HG02588 (cell line): ENCODE measurements around the gene POLR2J.
"Not testable (repeated sequence)": the region's sequence is repeated elsewhere in the genome, so short reads cannot be mapped to it uniquely, and the experiment has no call there.

Experiments used
- ATAC-seq: cut with Tn5 transposase; IDR thresholded peaks from one replicate; pipeline ENCODE4 v1.9.1; 2021; ENCODE audit warnings: mild to moderate bottlenecking, moderate library complexity; ENCODE audit not compliant: unreplicated experiment

POLR2J gene

DNA sequence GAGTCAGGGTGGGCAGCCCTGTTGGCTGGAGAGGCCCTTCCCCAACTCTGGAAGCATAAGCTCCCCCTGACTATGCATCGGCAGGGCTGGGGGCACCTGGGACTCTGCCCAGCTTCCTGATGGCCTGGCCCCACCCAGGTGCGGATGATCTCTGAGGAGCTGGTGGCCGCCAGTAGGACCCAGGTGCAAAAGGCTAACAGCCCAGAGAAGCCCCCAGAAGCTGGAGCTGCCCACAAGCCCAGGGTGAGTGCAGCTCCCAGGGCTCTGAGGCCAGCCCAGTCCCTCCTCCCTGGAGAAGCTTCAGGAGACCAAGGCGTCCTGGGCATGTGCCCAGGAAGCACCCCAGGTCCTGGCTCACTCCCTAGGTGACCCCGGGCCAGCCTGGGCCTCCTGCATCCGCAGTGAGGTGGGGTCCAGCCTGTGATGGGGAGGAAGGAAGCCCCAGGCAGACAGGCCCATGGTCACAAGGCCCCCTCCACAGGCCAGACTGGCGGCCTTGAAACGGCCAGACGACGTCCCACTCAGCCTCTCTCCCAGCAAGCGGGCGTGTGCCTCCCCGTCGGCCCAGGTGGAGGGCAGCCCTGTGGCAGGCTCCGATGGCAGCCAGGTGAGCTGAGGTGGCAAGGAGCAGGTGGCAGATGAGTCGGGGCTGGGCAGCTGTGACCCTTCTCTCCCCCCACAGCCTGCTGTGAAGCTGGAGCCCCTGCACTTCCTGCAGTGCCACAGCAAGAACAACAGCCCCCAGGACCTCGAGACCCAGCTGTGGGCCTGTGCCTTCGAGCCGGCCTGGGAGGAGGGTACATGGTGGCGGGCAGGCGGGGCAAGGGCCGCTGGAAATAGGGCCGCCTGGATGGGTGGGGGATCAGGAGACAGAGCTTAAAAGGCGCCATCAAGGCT lies 10.9 kb downstream of the POLR2J start:
- no peak for ATAC-seq

- no peak for ATAC-seq
Observed at GRCh38 chr7:102466097-102466496, 12.6 kb downstream of the POLR2J start.

DNA sequence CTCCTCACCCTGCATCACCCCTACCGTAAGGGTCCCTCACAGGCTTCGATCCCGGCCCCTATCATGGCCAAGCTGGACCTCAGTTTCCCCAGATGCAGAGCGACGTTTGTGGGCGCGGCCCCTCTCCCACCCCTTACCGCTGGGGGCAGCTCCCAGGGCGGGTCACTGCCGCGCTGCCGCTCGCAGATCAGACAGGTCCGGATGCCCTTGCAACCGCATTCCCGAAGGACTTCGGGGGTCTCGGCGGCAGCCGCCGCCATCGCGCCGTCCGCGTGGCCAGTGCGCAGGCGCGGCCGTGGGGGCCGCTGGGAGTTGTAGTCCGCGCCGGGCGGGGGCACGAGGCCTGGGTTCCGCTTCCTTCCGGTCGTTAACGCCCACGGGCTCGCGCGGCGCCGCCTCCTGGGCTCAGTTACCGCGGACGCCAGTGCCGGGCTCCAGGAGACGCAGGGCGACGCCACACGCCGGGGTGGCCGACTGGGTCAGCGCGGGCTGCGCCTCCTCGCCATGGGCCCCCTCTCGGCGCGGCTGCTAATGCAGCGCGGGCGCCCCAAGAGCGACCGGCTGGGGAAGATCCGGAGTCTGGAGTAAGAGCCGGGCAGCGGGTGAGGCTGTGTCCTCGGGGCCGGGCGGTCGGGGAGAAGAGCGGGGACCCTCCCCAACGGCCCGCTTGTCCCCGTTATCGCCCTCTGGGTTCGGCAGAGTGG lies 14.0 kb downstream of the POLR2J start, which contains the start of the genes ALKBH4 and LRWD1:
Gene ALKBH4, minus strand, starts transcription at position 287 of the 704 bp plus-strand sequence. Its CDS starts 27 bp downstream, at position 260.
Gene LRWD1, plus strand, starts transcription at position 408 of the 704 bp plus-strand sequence. Its CDS starts 97 bp downstream, at position 505.
- ATAC-seq, result peak; percentile 87

GRCh38 chr7:102463841-102464576 lies 14.7 kb downstream of the POLR2J start:
- ATAC-seq, result peak; percentile 2

DNA sequence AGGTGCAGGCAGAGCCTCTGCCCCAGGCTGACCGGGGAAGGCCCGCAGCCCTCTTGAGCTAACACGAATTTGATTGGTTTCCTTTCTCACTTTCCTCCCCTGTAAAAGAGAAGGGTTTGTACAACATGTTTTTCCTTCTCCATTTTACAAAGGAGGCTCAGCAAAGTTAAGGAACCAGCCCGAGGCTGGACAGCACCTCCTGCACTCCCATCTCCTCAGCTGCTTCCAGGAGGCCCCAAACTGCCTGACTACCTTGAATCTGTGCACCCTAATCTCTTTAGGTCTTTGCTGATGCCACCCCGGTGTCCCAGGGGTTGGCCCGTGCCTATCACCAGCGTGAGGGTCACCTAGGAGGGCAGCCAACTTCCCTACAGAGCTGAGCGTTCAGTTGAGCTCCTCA lies 18.3 kb downstream of the POLR2J start:
- ATAC-seq, result no peak

- no peak for ATAC-seq
Observed at GRCh38 chr7:102459221-102459844, 19.4 kb downstream of the POLR2J start.

- ATAC-seq, result no peak
Observed at GRCh38 chr7:102457352-102457924, 21.3 kb downstream of the POLR2J start.

GRCh38 chr7:102456327-102456726 lies 22.4 kb downstream of the POLR2J start:
- no peak for ATAC-seq

- no peak for ATAC-seq
Observed at GRCh38 chr7:102455596-102455995, 23.1 kb downstream of the POLR2J start.

DNA sequence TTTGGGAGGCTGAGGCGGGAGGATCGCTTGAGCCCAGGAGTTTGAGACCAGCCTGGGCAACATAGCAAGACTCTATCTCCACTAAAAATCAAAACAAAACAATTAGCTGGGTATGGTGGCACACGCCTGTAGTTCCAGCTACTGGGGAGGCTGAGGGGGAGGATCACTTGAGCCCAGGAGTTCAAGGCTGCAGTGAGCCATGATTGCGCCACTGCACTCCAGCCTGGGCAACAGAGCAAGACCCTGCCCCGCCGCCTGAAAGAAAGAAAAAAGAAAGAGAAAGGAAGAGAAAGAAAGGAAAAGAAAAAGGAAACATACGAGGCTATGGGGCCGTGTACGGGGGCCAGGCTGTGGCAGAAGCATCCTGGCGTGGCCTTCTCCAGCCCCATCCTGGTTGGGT lies 23.8 kb downstream of the POLR2J start:
- ATAC-seq, result not testable (repeated sequence)

DNA sequence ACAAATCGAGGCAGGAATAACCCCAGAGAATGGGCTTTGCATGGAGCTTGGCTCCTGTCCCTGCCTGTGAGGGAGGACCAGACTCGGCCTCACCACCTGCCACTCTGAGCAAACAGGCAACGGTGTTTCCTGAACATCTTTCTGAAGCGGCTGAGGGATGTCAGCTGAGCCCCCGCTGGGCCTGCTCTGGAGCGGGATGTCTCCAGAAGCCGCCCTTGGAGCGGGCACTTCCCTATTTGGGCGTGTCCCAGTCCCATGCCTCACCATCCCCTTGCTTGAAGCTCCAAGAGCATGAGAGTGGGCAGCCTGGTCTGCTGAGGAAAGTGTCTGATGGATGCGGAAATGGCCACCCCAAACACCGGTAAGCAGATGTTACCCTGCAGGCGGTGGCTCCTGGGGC lies 24.3 kb downstream of the POLR2J start:
- no peak for ATAC-seq

GRCh38 chr7:102453319-102453718 lies 25.4 kb downstream of the POLR2J start:
- ATAC-seq, result no peak

DNA sequence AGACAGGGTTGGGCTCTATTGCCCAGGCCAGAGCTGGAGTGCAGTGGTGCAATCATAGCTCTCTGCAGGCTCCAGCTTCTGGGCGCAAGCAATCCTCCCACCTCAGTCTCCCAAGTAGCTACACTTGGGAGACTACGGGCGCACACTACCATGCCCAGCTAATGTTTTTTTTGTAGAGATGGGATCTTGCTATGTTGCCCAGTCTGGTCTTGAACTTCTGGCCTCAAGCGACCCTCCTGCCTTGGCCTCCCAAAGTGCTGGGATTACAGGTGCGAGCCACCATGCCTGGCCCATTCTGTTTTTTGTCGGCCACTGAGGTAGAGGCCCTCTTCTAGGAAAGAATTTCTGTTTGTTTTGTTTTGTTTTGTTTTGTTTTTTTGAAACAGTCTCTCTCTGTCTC lies 26.3 kb downstream of the POLR2J start:
- ATAC-seq, result no peak

GRCh38 chr7:102451371-102452054 lies 27.2 kb downstream of the POLR2J start:
- no peak for ATAC-seq

DNA sequence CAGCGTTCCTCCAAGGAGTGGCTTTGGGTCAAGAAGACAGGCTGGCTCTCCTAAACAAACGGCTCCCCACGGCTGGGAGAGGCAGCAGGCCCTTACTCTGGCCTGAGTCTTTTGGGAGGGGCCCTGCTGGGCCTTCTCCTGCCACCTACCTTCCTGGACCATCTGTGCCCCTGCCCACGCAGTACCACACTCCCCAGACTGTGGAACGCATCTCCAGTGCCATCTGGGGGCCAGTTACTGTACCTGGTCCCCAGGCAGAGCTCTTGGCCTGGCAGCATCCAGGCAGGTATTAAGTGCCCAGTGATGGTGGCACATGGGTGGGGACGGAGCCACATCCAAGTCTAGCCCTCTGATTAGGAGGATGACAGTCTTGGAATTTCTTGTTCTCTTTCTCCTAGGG lies 28.5 kb downstream of the POLR2J start:
- ATAC-seq, result peak; percentile 41

- ATAC-seq, result no peak
Observed at GRCh38 chr7:102449136-102449535, 29.6 kb downstream of the POLR2J start.

GRCh38 chr7:102447311-102447710 lies 31.4 kb downstream of the POLR2J start:
- no peak for ATAC-seq

DNA sequence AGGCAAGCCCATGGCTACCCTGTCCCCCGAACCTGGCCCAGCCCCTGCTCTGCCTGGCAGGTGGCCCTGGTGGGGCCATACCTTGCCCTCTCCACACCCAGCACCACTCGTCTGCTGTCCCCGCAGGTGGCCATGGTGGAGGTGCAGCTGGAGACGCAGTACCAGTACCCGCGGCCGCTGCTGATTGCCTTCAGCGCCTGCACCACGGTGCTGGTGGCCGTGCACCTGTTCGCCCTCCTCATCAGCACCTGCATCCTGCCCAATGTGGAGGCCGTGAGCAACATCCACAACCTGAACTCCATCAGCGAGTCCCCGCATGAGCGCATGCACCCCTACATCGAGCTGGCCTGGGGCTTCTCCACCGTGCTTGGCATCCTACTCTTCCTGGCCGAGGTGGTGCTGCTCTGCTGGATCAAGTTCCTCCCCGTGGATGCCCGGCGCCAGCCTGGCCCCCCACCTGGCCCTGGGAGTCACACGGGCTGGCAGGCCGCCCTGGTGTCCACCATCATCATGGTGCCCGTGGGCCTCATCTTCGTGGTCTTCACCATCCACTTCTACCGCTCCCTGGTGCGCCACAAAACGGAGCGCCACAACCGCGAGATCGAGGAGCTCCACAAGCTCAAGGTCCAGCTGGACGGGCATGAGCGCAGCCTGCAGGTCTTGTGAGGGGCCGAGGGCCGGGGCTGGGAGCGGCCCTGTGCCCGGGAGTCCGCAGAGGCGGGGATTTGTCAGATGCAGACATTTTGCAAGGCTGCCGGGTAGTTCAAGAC lies 32.1 kb downstream of the POLR2J start:
- ATAC-seq, result no peak

DNA sequence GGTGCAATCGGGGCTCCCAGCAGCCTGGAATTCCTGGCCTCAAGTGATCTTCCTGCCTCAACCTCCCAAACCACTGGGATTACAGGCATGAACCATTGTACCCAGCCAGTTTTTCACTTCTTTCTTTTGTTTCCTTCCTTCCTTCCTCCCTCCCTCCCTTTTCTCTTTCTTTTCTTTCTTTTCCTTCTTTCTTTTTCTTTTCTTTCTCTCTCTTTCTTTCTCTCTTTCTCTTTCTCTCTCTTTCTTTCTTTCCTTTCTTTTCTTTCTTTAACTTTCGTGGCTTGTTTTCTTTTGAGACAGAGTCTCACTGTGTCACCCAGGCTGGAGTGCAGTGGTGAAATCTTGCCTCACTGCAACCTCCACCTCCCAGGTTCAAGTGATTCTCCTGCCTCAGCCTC lies 33.0 kb downstream of the POLR2J start:
- no peak for ATAC-seq
